Loucy (cell line): ENCODE results near the gene RABIF.

Experiments used
- CTCF ChIP-seq: fragments of 200-600 bp; sonication (generic); conservative IDR thresholded peaks from 2 replicates; pipeline ENCODE4 v1.5.1; 2014; ENCODE audit warnings: mild to moderate bottlenecking, antibody characterized with exemption, low read length
- EZH2phosphoT487 ChIP-seq: fragments of 200-600 bp; IDR thresholded peaks from 2 replicates; pipeline ENCODE4 v1.6.1; 2018; ENCODE audit warnings: antibody characterized with exemption, mild to moderate bottlenecking, moderate library complexity, borderline replicate concordance

DNA sequence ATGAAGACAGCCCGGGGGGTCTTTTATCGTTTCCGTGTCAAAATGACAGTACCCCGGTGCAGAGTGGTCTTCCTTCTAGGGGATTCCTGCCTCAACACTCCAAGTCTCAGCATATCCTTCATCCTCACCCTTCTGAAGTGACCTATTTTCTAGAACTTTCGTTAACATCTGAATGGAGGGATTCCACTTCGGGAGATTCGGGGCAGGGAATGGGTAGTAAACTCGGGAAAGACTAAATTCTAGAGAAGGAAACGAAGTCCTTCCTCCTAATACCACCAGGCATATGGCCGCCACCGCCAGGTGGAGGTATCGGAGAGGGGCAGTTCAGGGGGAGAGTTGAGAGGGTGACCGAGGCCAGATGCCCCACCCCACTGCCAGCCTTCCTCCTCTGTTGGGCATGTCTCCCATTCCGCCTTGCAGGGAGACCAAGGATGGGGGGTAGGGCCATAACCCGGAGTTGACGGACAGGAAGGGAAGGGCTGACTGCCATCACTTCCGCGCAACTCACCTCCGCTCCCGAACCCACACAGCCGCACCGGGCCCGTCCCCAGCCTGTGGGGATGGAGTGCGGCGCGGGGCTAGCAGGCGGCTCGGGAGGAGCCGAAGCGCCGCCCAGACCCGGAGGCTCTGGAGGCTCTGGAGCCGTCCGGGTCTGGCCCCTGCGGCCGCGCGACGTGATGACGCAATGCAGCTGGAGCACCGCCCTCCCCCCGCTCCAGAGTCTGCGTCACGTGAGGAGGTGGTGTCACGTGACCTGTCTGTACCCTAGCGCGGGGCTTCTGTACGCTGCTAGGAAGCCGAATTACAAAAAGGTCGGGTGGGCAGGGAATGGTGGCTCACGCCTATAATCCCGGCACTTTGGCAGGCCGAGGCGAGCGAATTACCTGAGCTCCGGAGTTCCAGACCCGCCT, 37.9 kb upstream of the RABIF start, which contains the start of gene KLHL12:
- peak; percentile 64 for TF ChIP-seq CTCF
- TF ChIP-seq EZH2phosphoT487 = no peak
